Measurements from ENCODE around the gene TMEM235. TPM values are rescaled to one million over a fixed set of nuclear protein-coding genes. Genes with fewer than 3 reads are reported as not detected.

The TMEM235 gene
- total and polyA plus RNA-seq, 3 donors from 2014 or later, result not detected

DNA sequence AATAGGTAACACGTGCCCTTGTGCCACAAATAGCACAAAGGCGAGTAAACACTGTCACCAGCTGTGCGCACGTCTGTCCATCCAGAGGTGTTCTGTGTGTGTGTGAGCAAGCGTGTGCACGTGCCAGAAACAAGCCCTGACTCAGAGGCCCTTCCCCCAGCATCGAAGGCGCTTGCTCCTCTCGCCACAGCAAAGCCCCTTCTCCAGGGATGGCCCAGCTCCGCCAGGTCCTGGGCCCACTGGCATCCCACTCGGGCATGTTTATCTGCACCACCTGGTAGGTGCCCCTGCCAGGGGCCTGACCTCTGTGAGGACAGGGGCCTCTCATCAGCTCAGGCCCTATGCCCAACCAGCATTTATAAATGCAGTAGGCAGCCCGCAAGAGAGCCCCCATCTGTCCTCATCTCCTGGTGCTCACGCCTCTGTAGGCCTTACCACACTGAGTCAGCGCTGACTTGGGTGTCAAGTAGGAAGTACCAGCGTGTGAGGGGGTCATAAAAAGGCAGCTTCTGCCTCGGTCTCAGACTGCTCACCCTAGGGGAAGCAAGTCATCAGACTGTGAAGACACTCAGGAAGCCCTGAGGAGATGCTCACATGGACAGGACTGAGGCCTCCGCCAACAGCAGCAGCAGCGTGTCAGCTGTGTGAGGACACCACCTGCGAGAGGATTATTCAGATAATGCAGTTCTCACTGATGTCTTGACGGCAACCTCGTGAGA, 10.8 kb downstream of the TMEM235 start:
- intact Hi-C loops (cut with DNase I; ENCODE audit: low total_unique reads), result no loop called here

DNA sequence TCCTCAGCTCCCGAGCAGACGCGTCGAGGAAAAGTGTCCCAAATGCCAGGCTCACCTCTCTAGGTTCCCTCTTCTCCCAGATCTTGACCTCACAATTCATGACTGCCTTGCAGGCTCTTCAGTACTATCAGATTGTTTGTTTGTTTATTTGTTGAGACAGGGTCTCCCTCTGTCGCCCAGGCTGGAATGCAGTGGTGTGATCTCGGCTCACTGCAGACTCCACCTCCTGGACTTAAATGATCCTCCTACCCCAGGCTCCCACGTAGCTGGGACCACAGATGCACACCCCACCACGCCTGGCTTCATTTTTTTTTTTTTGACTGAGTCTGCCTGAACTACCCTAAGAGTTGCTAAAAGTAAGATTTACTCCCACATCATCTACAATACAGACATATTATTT, 15.9 kb downstream of the TMEM235 start:
- H3K4me1 ChIP-seq, result peaks cover 4% of the 10 kb centered on the region
- H3K36me3 ChIP-seq (ENCODE audit: low read depth, missing control alignments), result no peaks in the 10 kb centered on the region
- TF ChIP-seq, protein P1, sequence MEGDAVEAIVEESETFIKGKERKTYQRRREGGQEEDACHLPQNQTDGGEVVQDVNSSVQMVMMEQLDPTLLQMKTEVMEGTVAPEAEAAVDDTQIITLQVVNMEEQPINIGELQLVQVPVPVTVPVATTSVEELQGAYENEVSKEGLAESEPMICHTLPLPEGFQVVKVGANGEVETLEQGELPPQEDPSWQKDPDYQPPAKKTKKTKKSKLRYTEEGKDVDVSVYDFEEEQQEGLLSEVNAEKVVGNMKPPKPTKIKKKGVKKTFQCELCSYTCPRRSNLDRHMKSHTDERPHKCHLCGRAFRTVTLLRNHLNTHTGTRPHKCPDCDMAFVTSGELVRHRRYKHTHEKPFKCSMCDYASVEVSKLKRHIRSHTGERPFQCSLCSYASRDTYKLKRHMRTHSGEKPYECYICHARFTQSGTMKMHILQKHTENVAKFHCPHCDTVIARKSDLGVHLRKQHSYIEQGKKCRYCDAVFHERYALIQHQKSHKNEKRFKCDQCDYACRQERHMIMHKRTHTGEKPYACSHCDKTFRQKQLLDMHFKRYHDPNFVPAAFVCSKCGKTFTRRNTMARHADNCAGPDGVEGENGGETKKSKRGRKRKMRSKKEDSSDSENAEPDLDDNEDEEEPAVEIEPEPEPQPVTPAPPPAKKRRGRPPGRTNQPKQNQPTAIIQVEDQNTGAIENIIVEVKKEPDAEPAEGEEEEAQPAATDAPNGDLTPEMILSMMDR (IDR thresholded peaks at IDR 0.05), result no peak
- H3K9me3 ChIP-seq, result no peaks in the 10 kb centered on the region
- intact Hi-C loops (cut with DNase I; ENCODE audit: low total_unique reads), result no loop called here
- DNase-seq, result no peak
- no peaks in the 10 kb centered on the region for H3K27me3 ChIP-seq
- 76 to 88% methylated on average over 8 of the region's 8 CpGs for WGBS, 2 donors
- no peak overlapping the region for H3K4me3 ChIP-seq
- H3K27ac ChIP-seq, result no peak overlapping the region

More for the DNA sequence above, 10.8 kb downstream of the TMEM235 start:
- H3K36me3 ChIP-seq (ENCODE audit: low read depth, missing control alignments), result no peaks in the 10 kb centered on the region
- WGBS, 2 donors, result 69 to 76% methylated on average over 11 to 21 of the region's 21 CpGs
- H3K27ac ChIP-seq, result no peak overlapping the region
- H3K9me3 ChIP-seq, result no peaks in the 10 kb centered on the region
- peaks cover 11% of the 10 kb centered on the region for H3K4me1 ChIP-seq
- H3K4me3 ChIP-seq, result no peak overlapping the region
- H3K27me3 ChIP-seq, result no peaks in the 10 kb centered on the region
- no peak for DNase-seq
- no peak for TF ChIP-seq POLR2A (IDR thresholded peaks at IDR 0.05)
- TF ChIP-seq, protein P1 (IDR thresholded peaks at IDR 0.05), result no peak

DNA sequence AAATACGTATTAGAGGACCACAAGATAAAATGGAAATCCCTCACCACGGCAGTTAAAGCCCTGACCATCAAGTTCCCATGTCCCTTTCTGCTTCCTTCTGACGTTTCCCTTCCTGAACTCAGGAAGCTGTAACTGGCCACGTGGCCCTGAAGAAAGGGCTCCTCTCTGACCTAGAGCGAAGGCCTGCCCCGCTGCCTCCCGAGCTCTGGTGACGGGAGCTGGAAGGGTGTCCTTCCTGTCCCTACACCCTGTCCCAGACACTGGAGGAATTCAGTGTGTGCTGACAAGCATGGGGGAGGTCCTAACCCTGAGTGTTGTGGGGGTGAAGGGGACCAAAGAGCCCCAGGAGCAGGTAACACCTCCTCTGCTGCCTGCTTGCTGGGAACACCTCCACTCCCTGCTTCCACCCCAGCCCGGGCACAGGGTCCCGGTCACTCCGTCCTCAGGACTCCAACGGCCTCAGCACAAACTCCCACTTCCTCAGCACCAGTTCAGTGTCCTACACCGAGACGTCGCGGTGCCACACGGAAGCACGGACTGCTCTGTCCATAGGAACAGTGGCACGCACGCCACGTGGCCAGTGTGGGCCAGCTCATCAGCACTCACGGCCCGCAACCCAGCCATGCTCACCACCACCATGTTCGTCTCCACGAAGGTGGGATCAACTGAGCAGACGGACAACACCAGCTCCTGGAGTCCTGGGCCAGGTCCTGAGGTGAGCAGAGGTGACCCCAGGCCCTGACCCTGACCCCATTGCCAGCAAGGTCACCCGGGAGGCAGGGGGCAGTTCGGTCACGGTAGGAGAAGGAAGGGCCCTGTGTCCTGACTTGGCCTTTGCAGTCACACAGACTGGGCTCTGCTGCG, 16.9 kb downstream of the TMEM235 start:
- Histone ChIP-seq H3K4me3 (no peak overlapping the region), H3K27me3 (no peaks in the 10 kb centered on the region), H3K27ac (no peak overlapping the region), H3K4me1 (peaks cover 4% of the 10 kb centered on the region), H3K36me3 (ENCODE audit: low read depth, missing control alignments) (no peaks in the 10 kb centered on the region), H3K9me3 (no peaks in the 10 kb centered on the region)
- intact Hi-C loops (cut with DNase I; ENCODE audit: low total_unique reads), result no loop called here
- no peak for DNase-seq
- WGBS, 2 donors, result 88% methylated on average over 26 to 30 of the region's 30 CpGs
- TF ChIP-seq, protein P1 (IDR thresholded peaks at IDR 0.05), result no peak
- TF ChIP-seq POLR2A (IDR thresholded peaks at IDR 0.05), result no peak

DNA sequence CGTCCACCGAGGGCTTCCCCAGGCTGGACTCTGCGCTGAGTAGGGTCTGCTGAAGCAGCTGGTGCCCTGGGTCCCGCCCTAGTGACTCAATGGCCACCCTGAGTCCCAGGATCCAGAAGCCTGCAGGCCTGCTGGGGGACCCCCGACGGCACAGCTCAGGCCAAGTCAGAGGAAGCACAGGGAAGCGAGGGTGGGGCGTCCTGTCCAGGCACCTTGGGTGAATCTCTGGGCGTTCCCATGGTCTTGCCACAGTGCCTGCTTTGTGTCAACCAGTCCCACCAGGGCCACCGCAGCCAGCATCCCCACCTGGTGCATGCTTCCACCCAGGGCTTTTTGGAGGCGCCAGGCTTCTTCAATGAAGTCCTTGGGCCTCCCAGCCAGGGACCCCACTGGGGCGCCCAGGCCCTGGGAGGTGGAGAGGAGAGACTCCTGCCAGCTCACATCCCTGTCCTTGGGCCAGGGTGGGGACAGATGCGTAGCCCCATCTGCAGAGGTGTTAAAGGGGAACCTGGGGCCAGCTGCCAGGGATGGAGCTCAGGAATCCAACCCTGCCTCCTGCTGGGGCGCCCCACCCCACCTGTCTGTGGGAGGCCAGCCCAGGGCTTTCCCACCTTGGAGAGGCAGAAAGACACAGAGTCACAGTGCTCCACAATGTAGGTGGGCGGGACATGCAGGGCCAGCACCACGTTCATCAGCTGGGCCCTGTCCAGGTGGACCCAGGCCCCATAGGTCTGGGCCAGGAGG, 17.8 kb downstream of the TMEM235 start:
- WGBS, 2 donors, result 77 to 92% methylated on average over 4 to 16 of the region's 16 CpGs
- Histone ChIP-seq H3K9me3 (no peaks in the 10 kb centered on the region), H3K4me3 (no peak overlapping the region), H3K27me3 (no peaks in the 10 kb centered on the region), H3K4me1 (peaks cover 6% of the 10 kb centered on the region), H3K27ac (no peak overlapping the region), H3K36me3 (ENCODE audit: low read depth, missing control alignments) (no peaks in the 10 kb centered on the region)
- TF ChIP-seq, protein P1 (IDR thresholded peaks at IDR 0.05), result no peak
- TF ChIP-seq POLR2A (IDR thresholded peaks at IDR 0.05), result no peak
- intact Hi-C loops (cut with DNase I; ENCODE audit: low total_unique reads), result no loop called here
- DNase-seq, result no peak
